HuH-7 (cell line): ENCODE data around the gene CNOT4.
"Not testable (repeated sequence)": the region's sequence is repeated elsewhere in the genome, so short reads cannot be mapped to it uniquely, and the experiment has no call there.

ENCODE experiments used
- DNase-seq: peaks from one replicate; pipeline ENCODE4 v3.0.0; 2011; ENCODE audit warnings: low spot score

The CNOT4 gene

DNA sequence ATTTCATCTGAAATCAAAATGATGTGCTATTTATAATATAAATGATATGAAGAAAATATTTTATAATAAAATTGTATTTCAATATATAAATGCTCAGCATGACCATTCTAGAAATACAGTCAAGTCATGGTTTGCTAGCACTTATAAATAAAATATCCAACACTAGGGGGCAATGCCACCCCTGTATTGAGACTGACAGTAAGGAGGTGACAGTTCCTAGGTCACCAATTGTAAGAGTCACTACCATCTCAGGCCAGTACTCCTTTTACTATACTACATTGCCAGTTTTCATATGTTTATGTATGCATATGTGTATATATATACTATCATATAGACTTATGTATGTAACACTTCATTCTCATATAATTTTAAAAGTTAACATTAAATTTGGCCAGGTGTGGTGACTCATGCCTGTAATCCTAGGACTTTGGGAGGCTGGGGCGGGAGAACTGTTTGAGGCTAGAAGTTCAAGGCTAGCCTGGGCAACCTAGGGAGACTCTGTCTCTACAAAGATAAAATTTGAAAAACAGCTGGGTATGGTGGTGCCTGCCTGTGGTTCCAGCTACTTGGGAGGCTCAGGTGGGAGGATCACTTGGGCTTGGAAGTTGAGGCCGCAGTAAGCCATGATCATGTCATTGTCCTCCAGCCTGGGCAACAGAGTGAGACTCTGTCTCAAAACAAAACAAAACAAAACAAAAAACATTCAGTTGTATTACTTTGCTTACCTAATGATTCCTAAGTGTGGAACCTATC lies 2.4 kb upstream of the CNOT4 start:
- DNase-seq, result peak; percentile 50

DNA sequence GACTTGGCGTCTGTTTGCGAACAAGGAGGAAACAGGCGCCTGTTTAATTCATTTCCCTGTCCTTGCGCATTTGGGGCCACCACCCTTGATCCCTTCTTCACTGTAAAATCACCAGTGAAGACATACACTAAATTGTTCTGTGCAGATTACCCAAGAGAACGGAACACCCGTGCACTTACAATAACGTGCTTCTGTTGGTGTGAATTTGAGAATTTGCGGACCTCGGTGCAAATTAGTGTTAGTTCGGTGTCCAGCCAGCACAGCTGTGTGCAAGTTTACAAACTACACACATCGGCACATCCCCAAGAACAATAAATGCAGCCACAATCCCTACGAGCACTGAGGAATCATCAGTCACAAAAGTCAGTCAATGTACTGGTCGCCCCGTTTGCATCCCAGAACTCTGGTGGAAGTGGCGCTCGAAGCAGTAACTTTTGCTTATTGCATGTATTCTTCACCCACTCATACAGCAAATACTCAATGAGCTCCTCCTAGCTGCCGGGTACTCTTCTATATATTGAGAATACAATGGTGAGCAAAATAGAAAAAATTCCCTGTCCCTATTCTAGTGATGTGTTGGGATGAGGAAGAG lies 786 bp upstream of the CNOT4 start:
- DNase-seq, result peak; percentile 10

DNA sequence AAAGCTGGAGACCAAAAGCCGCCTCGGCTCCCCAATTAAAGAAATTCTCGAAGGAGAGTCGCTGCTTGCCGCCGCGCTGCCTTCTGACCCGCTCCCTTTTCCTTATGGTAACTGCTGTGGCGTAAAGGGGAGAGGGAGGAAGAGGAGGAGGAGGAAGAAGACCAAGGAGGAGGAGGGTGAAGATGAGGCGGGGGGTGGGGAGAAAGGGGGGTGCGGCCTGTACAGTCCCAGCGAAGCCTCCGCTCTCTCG lies 388 bp downstream of the CNOT4 start:
- DNase-seq, result no peak

DNA sequence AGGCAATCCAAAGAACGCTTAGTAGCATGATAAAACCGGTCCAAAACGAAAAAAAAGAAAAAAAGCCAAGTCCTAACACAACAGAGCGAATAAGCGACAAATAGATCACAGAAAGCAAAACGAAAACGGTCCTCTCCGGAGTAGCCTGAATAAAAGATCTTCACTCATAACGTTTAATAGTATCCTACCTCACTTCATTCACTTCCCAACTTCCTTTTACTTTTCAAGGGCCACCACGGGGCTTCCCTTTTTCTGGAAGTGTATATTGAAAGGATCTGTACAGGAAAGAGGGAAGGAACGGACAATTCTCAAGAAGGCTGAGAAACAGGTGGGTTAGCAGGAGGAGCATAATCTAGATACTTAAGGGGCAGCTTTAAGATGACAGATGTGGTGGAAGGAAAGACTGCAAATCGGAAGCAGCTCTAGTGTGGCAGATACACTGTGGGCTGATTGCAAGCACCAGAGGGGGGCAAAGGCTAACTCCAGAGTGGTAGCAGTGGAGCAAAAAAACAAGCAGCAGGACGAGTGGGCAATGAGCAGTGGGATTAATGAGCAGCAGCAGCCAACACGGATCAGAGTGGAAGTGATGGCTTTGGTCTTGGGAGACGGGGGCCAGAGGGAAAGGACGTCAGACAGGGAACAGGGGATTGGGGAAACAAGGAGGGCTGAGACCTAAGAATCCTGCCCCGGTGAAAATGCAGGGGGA lies 866 bp downstream of the CNOT4 start:
- peak; percentile 29 for DNase-seq

DNA sequence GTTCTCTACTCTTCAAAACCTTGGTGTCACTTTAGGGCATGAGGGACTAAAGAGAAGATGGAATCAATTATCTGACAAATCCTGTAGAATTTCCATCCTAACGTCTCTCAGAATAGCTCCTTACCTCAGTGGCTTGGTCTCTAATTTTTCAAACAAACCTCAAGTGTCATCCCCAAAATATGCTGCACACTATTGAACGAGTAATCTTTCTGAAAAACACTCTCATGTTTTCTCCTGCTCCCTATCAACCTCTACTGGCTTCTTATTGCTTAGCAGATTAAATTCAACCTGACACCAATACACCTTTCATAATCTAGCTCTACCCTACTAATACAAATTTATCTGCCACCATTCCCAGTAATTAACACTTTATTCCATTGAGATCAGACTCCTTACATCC lies 8.5 kb downstream of the CNOT4 start:
- DNase-seq, result no peak

DNA sequence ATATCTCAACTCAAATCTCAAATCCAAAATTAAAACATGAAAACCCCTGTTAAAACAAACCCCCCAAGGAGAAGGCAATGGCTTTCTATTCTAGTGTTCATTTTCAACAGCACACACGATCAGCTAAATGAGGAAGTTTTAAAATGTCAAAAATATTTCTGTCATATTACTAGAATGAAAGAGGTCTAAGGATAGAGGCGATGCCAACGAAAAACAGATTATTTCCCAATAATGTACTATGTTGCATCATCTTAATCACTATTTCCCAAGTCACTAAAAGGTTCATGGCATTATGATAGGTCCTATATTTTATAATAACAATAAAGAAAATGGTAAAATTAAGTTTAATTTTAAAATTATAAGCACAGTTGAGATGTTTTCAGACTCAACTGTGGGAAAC lies 10.1 kb downstream of the CNOT4 start:
- no peak for DNase-seq

DNA sequence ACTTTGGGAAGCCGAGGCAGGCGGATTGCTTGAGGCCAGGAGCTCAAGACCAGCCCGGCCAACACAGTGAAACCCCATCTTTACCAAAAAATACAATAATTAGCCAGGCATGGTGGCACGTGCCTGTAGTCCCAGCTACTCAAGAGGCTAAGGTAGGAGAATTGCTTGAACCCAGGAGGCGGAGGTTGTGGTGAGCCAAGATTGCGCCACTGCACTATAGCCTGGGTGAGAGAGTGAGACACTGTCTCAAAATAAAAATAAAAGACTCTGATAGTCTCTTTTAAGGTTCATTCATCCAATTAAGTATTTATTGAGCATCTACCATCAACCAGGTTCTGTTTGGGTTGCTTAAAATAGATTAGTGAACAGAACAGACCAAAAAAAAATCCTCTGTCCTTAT lies 12.7 kb downstream of the CNOT4 start:
- not testable (repeated sequence) for DNase-seq

DNA sequence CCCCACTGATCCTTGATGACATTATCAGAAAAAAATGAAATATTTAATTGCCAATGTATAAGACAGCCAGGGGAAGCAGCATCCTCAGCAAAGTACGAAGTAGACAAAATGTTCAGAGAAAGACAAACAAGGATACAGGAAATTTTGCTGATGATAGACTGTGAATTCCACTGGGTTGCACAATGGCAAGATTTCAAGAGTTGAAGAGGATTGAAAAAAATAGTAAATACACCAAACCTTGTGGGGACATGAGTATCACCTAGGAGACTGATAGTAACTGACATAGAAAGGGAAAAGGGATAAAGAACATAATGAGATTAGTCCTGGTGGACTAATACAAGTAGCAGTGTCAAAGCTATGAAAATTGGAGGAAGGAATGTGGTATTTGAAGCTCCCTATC lies 16.5 kb downstream of the CNOT4 start:
- DNase-seq, result no peak

DNA sequence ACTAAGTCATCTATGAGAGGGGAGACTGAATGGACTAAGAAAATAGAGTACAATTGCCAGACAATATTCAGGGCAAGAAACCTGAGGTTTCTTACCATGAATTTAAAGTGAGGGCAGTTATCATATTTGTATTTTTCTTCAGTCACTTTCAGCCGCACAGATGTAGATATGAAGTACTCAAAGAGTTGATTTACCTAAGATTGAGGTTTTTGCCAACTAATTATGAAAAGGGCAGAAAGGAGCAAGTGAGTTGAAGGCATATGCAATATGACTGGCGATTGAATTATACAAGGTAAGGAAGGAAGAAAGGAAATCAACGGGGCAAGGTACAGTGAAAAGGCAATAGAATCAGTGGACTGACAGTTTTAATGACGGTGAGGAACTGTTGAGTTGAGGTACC lies 17.8 kb downstream of the CNOT4 start:
- DNase-seq, result no peak

DNA sequence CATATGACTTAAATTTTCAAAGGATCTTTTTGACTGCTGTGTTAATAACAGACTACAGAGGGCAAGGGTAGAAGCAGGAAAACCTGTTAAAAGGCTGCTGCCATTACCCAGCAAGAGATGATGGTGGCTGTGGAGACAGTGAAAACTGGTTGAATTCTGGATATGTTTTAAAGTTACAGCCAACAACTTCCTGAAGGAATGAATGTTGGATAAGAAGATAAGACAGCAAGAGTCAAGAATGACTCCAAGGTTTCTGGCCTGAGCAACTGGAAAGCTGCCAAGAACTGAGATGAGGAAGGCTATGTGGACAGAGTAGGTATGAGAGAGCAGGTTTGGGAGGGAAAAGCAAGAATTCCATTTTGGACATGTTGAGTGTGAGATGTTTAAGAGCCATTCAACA lies 19.1 kb downstream of the CNOT4 start:
- DNase-seq, result no peak

DNA sequence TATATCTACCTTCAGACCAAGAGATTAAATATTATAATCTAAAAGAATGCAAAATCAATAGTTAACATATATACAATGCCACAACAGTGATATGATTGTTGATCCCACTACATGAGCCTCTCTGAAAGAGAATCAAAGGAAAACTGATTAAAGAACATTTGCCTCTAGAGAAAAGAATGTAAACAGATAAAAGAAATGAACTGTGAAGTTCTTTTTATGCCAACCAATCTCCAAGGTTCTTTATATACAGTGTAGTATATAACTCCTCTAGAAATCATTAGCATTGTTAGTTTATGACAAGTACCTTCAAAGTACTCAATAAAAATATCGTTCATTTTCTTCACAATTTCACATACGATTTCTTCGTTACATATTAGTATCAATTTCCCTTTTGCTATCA lies 20.1 kb downstream of the CNOT4 start:
- no peak for DNase-seq

DNA sequence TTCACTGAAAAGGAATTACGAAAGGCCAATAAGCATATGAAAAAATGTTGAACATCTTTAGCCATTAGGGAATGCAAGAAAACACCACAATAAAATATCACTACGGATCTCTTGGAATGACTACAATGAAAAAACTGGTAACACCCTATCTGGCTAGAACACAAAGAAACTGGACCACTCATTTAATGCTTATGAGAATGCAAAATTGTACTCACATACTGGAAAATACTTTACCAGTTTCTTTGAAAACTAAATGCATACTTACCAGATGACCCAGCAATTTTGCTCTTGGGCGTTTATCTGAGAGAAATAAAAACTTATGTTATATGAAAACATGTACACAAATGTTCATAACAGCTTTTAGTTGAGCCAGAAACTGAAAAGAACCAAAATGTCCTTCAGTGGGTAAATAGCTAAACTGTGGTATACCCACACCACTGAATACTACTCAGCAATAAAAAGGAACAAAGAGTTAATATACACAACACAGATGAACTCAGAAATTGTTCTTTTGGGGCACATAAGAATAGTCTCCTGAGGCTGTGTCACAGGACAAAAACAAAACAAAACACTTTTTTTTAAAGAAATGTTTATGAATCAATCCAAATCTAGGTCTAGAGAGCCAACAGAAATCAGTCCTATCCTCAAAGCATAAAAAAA lies 23.5 kb downstream of the CNOT4 start:
- DNase-seq, result no peak

DNA sequence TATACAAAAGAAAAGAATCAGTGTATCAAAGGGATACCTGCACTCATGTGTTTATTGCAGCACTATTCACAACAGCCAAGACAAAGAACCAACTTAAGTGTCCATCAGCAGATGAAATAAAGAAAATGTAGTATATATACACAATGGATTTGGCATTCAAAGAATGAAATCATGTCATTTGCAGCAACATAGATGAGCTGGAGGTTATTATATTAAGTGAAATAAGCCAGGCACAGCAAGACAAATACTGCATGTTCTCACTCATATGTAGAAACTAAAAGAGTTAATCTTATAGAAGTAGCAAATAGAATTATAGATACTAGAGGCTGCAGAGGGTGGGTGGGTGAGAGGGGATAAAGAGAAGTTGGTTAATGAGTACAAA lies 28.3 kb downstream of the CNOT4 start:
- DNase-seq, result no peak

DNA sequence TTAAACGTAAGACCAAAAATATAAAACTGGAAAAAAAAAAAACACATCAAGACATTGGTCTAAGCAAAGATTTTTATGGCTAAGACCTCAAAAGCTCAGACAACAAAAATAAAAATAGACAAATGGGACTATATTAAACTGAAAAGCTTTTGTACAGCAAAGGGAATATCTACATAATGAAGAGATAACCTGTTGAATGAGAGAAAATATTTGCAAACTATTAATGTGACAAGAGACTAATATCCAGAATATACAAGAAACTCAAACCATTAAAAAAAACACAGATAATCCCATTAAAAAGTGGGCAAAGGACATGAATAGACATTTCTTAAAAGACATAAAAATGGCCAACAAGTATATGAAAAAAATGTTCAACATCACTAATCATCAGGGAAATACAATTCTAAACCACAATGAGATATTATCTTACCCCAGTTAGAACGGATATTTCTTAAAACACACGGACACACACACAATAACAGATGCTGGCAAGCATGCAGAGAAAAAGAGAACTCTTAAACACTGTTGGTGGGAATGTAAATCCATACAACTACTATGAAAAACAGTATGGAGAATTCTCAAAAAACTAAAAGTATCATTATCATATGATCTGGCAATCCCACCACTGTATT lies 28.8 kb downstream of the CNOT4 start:
- DNase-seq, result no peak

DNA sequence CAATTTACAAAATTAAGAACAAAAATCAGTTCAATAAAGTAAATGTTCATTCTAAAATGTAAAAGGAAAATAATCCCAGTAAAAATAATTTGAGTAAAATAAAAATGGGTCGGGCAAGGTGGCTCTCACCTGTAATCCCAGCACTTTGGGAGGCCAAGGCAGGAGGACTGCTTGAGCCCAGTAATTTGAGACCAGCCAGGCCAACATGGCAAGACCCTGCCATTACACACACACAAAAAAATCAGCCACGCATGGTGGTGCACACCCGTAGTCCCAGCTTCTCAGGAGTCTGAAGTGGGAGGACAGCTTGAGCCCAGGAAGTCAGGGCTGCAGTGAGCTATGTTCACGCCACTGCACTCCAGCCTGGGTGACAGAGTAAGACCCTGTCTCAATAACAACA lies 34.4 kb downstream of the CNOT4 start:
- DNase-seq, result no peak

DNA sequence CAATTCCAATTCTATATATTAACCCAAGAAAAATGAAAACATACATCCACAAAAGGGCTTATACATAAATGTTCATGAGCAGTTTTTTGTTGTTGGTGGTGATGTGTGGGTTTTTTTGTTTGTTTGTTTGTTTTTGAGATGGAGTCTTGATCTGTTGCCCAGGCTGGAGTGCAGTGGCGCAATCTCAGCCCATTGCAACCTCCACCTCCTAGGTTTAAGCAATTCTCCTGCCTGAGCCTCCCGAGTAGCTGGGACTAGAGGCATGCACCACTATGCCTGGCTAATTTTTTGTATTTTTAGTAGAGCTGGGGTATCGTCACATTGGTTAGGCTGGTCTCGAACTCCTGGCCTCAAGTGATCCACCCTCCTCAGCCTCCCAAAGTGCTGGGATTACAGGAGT lies 40.2 kb downstream of the CNOT4 start:
- not testable (repeated sequence) for DNase-seq

DNA sequence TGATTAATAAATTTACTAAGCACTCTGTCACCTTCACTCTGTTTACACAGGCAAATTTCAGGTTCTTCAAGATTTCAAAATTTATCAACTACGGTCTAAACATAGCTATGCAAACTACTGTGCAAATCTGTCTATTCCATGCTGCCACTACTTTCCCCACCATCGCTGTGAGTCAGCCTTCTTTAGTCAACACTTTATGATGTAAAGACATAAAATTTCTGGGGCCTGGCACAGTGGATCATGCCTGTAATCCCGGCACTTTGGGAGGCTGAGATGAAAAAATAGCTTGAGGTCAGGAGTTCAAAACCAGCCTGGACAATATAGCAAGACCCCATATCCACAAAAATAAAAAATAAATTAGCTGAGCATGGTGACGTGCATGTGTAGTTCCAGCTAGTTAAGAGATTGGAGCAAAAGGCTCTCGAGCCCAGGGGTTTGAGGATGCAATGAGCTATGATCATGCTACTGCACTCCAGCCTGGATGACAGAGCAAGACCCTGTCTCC lies 42.6 kb downstream of the CNOT4 start:
- DNase-seq, result no peak

DNA sequence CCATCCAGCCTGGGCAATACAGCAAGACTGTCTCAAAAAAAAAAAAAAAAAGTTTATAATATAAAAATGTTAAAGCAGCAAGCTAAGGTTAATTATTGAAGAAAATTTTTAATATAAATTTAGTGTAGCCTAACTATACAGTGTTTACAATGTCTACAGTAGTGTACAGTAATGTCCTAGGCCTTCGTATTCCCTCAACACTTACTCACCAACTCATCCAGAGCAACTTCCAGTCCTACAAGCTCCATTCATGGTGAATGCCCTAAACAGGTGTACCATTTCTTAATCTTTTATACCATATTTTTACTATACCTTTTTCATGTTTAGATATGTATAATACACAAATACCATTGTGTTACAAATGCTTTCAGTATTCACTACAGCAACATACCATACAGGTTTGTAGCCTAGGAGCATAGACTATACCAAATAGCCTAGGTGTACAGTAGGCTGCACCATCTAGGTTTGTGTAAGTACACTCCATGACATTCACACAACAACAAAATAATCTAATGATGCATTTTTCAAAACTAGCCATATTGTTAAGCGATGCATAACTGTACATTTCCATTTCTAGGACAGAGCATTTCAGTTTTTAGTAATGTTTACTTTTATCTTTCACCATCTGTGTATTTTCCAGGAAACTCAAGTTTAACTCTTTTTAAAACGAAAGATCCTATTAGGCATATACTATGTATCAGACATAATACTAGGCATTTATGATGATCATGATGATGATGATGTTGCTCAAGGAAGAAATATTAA lies 43.3 kb downstream of the CNOT4 start:
- no peak for DNase-seq

DNA sequence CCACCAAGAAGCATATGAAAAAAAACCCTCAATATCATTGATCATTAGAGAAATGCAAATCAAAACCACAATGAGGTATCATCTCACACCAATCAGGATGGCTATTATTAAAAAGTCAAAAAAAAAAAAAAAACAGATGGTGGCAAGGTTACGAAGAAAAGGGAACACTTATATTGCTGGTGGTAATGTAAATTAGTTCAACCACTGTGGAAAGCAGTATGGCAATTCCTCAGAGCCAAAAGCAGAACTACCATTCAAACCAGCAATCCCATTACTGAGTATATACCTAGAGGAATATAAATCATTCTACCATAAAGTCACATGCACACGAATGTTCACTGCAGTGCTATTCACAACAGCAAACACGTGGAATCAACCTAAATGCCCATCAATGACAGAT lies 46.0 kb downstream of the CNOT4 start:
- DNase-seq, result no peak

DNA sequence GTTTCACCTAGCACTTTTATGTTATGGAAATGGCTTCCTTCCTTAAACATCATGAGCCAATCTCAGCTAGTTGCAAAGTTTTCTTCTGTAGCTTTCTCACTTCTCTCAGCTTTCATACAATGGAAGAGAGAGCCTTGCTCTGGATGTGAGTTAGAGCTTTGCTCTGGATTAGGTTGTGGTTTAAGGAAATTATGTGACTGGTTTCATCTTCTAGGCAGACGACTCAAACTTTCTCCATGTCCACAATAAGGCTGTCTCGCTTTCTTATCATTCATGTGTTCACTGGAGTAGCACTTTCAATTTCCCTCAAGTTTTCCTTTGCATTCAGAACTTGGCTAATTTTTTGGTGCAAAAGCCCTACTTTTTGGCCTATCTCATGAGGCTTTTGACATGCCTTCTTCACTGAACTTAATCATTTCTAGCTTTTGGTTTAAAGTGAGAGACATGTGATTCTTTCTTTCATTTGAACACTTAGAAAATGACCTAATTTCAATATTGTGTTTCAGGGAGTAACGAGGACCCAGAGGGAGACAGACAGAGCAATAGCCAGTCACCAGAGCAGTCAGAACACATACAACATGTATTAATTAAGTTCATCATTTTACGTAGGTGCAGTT lies 49.8 kb downstream of the CNOT4 start:
- DNase-seq, result no peak

DNA sequence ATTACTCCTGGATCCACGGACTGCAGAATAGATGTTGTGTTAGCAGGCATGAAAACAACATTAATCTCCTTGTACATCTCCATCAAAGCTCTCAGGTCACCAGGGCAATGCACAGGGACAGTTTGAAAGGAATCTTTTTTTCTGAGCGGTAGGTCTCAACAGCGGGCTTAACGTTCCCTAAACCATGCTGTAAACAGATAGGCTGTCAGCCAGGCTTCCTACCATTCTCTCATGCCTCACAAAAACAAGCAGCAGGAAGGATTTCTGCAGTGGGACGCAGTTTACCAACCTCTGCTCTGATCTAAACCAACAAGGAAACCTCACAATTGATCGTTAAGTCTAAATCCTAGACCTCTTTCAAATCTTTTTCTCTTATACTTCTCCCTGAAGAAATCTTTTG lies 50.8 kb downstream of the CNOT4 start:
- no peak for DNase-seq
